SK-N-SH (cell line): ENCODE data around the gene NOL6. TPM values are rescaled to one million over a fixed set of nuclear protein-coding genes. Genes with fewer than 3 reads are reported as not detected.

Experiments used
- CTCF ChIA-PET: fragments of 300-600, 350-600 bp; formaldehyde crosslinking; extraction: SDS; loops from one replicate; lab custom pipeline; 2021; lab: Yijun Ruan, JAX
- POLR2A ChIA-PET: fragments of 350-600 bp; sonication (Branson Sonifier 250); formaldehyde crosslinking; extraction: SDS; loops from one replicate; lab custom pipeline; 2020; ENCODE audit warnings: antibody characterized with exemption, inconsistent platforms; lab: Yijun Ruan, JAX
- DNase-seq: peaks from one replicate; pipeline ENCODE4 v3.0.0; 2012
- H2AFZ ChIP-seq: fragments of 200-600 bp; sonication (generic); 2 replicates; pipeline ENCODE4 v1.8.1; 2016; ENCODE audit warnings: antibody characterized with exemption, mild to moderate bottlenecking, low read depth
- H3F3A ChIP-seq: fragments of 200-600 bp; sonication (generic); replicated peaks from 2 replicates; pipeline ENCODE3; 2016; ENCODE audit warnings: antibody characterized with exemption, mild to moderate bottlenecking; ENCODE audit not compliant: insufficient read depth
- H3K27ac ChIP-seq, 2 experiments: fragments of 200-500 bp in 1 of 2; fragments of 200-600 bp in 1 of 2; sonication (Bioruptor generic) in 1 of 2; sonication (generic), shearing (Covaris generic) in 1 of 2; 2 replicates each; pipeline versions ENCODE4 v1.5.1 to v1.6.1; 2014 to 2016; ENCODE audit warnings: low read depth in 2 of 2, inconsistent platforms in 1 of 2, low read length in 1 of 2, mild to moderate bottlenecking in 1 of 2, mixed read lengths in 1 of 2
- H3K27me3 ChIP-seq: fragments of 200-600 bp; sonication (generic), shearing (Covaris generic); 2 replicates; pipeline ENCODE4 v1.6.1; 2016; ENCODE audit warnings: mixed run types; ENCODE audit not compliant: insufficient read depth
- H3K36me3 ChIP-seq, 2 experiments: fragments of 200-500 bp in 1 of 2; fragments of 200-600 bp in 1 of 2; sonication (Bioruptor generic) in 1 of 2; sonication (generic) in 1 of 2; replicated peaks in 1 of 2; 2 replicates each; pipeline versions ENCODE3 to v1.5.1; 2014 to 2016; ENCODE audit warnings: low read length in 1 of 2, mild to moderate bottlenecking in 1 of 2; ENCODE audit not compliant: insufficient read depth in 2 of 2, control insufficient read depth in 1 of 2
- H3K4me1 ChIP-seq, 2 experiments: fragments of 200-500 bp in 1 of 2; fragments of 200-600 bp in 1 of 2; sonication (Bioruptor generic) in 1 of 2; sonication (generic), shearing (Covaris generic) in 1 of 2; 2 replicates each; pipeline versions ENCODE4 v1.5.1 to v1.6.1; 2014 to 2016; ENCODE audit warnings: low read depth in 1 of 2, low read length in 1 of 2, mixed run types in 1 of 2; ENCODE audit not compliant: insufficient read depth in 2 of 2, control insufficient read depth in 1 of 2
- H3K4me2 ChIP-seq: fragments of 200-600 bp; sonication (generic), shearing (Covaris generic); 2 replicates; pipeline ENCODE4 v1.6.1; 2017; ENCODE audit warnings: mixed run types
- H3K4me3 ChIP-seq, 2 experiments: fragments of 200-500 bp in 1 of 2; fragments of 200-600 bp in 1 of 2; sonication (Bioruptor generic) in 1 of 2; sonication (generic), shearing (Covaris generic) in 1 of 2; 2 replicates each; pipeline versions ENCODE4 v1.5.1 to v1.8.1; 2014 to 2016; ENCODE audit warnings: low read depth in 2 of 2, inconsistent platforms in 1 of 2, low read length in 1 of 2, mild to moderate bottlenecking in 1 of 2, mixed read lengths in 1 of 2, moderate library complexity in 1 of 2
- H3K79me2 ChIP-seq: fragments of 200-600 bp; sonication (generic); 2 replicates; pipeline ENCODE4 v1.8.1; 2017; ENCODE audit warnings: mild to moderate bottlenecking; ENCODE audit not compliant: insufficient read depth
- H3K9ac ChIP-seq: fragments of 200-600 bp; sonication (generic); 2 replicates; pipeline ENCODE4 v1.6.1; 2017; ENCODE audit warnings: mixed run types
- H3K9me2 ChIP-seq: fragments of 200-600 bp; sonication (generic); 2 replicates; pipeline ENCODE4 v1.6.1; 2017; ENCODE audit warnings: mixed run types
- H3K9me3 ChIP-seq: fragments of 200-600 bp; sonication (generic); 2 replicates; pipeline ENCODE4 v1.6.1; 2017; ENCODE audit warnings: mixed run types, mild to moderate bottlenecking, moderate library complexity
- H4K20me1 ChIP-seq: fragments of 200-600 bp; sonication (generic); 2 replicates; pipeline ENCODE4 v1.6.1; 2017; ENCODE audit warnings: mild to moderate bottlenecking, mixed run types; ENCODE audit not compliant: insufficient read depth
- CHD2 ChIP-seq: fragments of 150-350 bp; IDR thresholded peaks from 2 replicates; pipeline ENCODE4 v1.6.1; 2018; ENCODE audit warnings: low read length; ENCODE audit not compliant: partially characterized antibody
- CTCF ChIP-seq: fragments of 200-600 bp; sonication (generic); IDR thresholded peaks from 2 replicates; pipeline ENCODE4 v1.6.1; 2017; ENCODE audit warnings: antibody characterized with exemption, mild to moderate bottlenecking, moderate library complexity
- ELF1 ChIP-seq: IDR thresholded peaks from 2 replicates; pipeline ENCODE4 v1.4.0; 2012
- EP300 ChIP-seq, 2 experiments: IDR thresholded peaks; 2 replicates each; pipeline versions ENCODE4 v1.4.0 to v1.6.1; 2012; ENCODE audit warnings: borderline replicate concordance in 1 of 2, low read depth in 1 of 2, low read length in 1 of 2
- MXI1 ChIP-seq: IDR thresholded peaks from 2 replicates; pipeline ENCODE4 v1.6.1; 2012; ENCODE audit warnings: mild to moderate bottlenecking, low read depth, low read length, improper control_type of control experiment
- NRF1 ChIP-seq: IDR thresholded peaks from 2 replicates; pipeline ENCODE4 v1.6.1; 2012; ENCODE audit warnings: low read depth, mild to moderate bottlenecking, low read length
- PBX3 ChIP-seq: IDR thresholded peaks from 2 replicates; pipeline ENCODE4; 2012
- RAD21 ChIP-seq: IDR thresholded peaks from 2 replicates; pipeline ENCODE4 v1.6.1; 2012; ENCODE audit warnings: mild to moderate bottlenecking, low read length
- RFX5 ChIP-seq: IDR thresholded peaks from 2 replicates; pipeline ENCODE4 v1.6.1; 2012; ENCODE audit warnings: mild to moderate bottlenecking, improper control_type of control experiment, low read length
- RXRA ChIP-seq: IDR thresholded peaks from 2 replicates; pipeline ENCODE4 v1.4.0; 2012; ENCODE audit warnings: low read depth, mild to moderate bottlenecking, borderline replicate concordance
- SMC3 ChIP-seq: IDR thresholded peaks from 2 replicates; pipeline ENCODE4 v1.6.1; 2012; ENCODE audit warnings: low read depth, low read length, improper control_type of control experiment
- WGBS: methylation state at CpG from one replicate; pipeline ENCODE4 v1.1.6; 2017; ENCODE audit warnings: low lambda C conversion rate; 5-methylcytosine and 5-hydroxymethylcytosine counted together
- polyA plus RNA-seq, 3 experiments: library from polyadenylated mRNA; depleted of rRNA; stranded (reverse); fragments of >200 nt; gene quantifications; 2 replicates each; pipeline ENCODE4 v1.2.3, GENCODE V29; 2012

Gene NOL6
- polyA plus RNA-seq, 1 of the 3 experiments (the other 2 are of a cell fraction) = 52.2 TPM

- no peak overlapping the region for H3K4me2 ChIP-seq
- H3K9ac ChIP-seq = no peak overlapping the region
- no peaks in the 10 kb centered on the region for H3K9me3 ChIP-seq
- TF ChIP-seq PBX3 (no peak), ELF1 (no peak), RXRA (no peak), CTCF (no peak), EP300 (IDR thresholded peaks at IDR 0.05; ENCODE audit: borderline replicate concordance in 1 of 2, low read depth in 1 of 2, low read length in 1 of 2) (no peak)
- no peak overlapping the region for H3K27ac ChIP-seq
- H3F3A ChIP-seq = no peaks in the 10 kb centered on the region
- ChIA-PET CTCF (interaction anchor here (2.3 to 3.5 kb wide), 3 partner anchors 12 to 26 kb away, joined by 9 to 14 read pairs (median 11); no protein-coding TSS in a partner anchor), POLR2A (no interaction called here)
- WGBS = 100% methylated on average over 1 of the region's 1 CpG
- no peak for DNase-seq
- no peak overlapping the region for H3K4me3 ChIP-seq
- H3K9me2 ChIP-seq = no peaks in the 10 kb centered on the region
- H3K36me3 ChIP-seq = no peaks in the 10 kb centered on the region
- H2AFZ ChIP-seq = no peak overlapping the region
- no peaks in the 10 kb centered on the region for H3K79me2 ChIP-seq
- no peaks in the 10 kb centered on the region for H4K20me1 ChIP-seq
- no peaks in the 10 kb centered on the region for H3K27me3 ChIP-seq
- no peaks in the 10 kb centered on the region for H3K4me1 ChIP-seq
Measured at GRCh38 chr9:33440609-33441008, 33.1 kb downstream of the NOL6 start.

DNA sequence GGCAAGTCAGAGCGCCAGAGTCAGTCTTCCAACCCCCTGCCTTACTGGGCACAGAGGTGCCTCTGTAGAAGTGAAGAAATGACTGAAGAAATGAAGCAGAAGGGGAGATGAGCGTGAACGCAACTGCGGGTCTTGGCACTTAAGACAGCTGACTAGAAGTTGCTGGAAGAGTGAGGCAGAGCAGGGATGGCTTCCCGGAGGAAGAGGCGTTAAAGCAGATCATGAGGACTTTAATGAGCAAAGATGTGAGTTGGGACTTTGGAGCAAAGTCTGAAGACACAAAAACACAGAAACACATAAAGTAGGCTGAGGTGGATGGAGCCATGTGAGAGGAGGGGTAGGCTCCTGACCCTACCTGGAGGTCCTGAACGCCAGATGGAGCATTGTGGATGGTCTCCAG, 33.5 kb downstream of the NOL6 start:
- Histone ChIP-seq H3K79me2 (no peaks in the 10 kb centered on the region), H3K27ac (no peak overlapping the region), H3K4me1 (no peaks in the 10 kb centered on the region), H3K9me2 (no peaks in the 10 kb centered on the region), H3K9ac (no peak overlapping the region)
- CTCF ChIA-PET = interaction anchor here (3.3 to 3.5 kb wide), 2 partner anchors 12 to 26 kb away, joined by 11 to 14 read pairs; no protein-coding TSS in a partner anchor
- TF ChIP-seq CHD2 (no peak), SMC3 (no peak), ELF1 (no peak)
- TF ChIP-seq, all 33 proteins: peak for 0
- no peaks in the 10 kb centered on the region for H3K36me3 ChIP-seq
- H4K20me1 ChIP-seq = no peaks in the 10 kb centered on the region
- DNase-seq = no peak
- no peaks in the 10 kb centered on the region for H3K9me3 ChIP-seq
- no peak overlapping the region for H3K4me2 ChIP-seq
- H3K27me3 ChIP-seq = peaks cover under 1% of the 10 kb centered on the region; the same call in 1 of the 2 replicates
- H2AFZ ChIP-seq = no peak overlapping the region
- WGBS = 86% methylated on average over 7 of the region's 7 CpGs
- no peak overlapping the region for H3K4me3 ChIP-seq
- POLR2A ChIA-PET = no interaction called here
- no peaks in the 10 kb centered on the region for H3F3A ChIP-seq

- no peaks in the 10 kb centered on the region for H3K4me1 ChIP-seq
- H3K9me3 ChIP-seq = no peaks in the 10 kb centered on the region
- no peaks in the 10 kb centered on the region for H3K9me2 ChIP-seq
- no peaks in the 10 kb centered on the region for H3K79me2 ChIP-seq
- no peak overlapping the region for H3K4me3 ChIP-seq
- H3K27me3 ChIP-seq = peaks cover 4% of the 10 kb centered on the region; the same call in 1 of the 2 replicates
- no peak overlapping the region for H3K9ac ChIP-seq
- no peak overlapping the region for H3K27ac ChIP-seq
- H4K20me1 ChIP-seq = no peaks in the 10 kb centered on the region
- no peaks in the 10 kb centered on the region for H3F3A ChIP-seq
- H2AFZ ChIP-seq = no peak overlapping the region
- H3K36me3 ChIP-seq = no peaks in the 10 kb centered on the region
- WGBS = 63% methylated on average over 6 of the region's 6 CpGs
- TF ChIP-seq RFX5 (no peak), MXI1 (no peak), ELF1 (no peak), NRF1 (no peak), RAD21 (no peak)
- TF ChIP-seq, all 33 proteins: peak for 0
- POLR2A ChIA-PET = no interaction called here
- H3K4me2 ChIP-seq = no peak overlapping the region
- CTCF ChIA-PET = interaction anchor here (1.1 to 3.6 kb wide), 4 partner anchors 8 to 65 kb away, joined by 3 to 14 read pairs (median 12); partner anchors contain the start of gene AQP3
- DNase-seq = no peak
Measured at GRCh38 chr9:33439731-33440130, 34.0 kb downstream of the NOL6 start.
